HG03175 (cell line): Measurements from ENCODE around the gene TTC9B.
A peak's percentile ranks its signal among the peaks of the same experiment; 100 is the strongest.

Source experiments
- ATAC-seq: cut with Tn5 transposase; IDR thresholded peaks from one replicate; pipeline ENCODE4 v1.9.1; 2021; ENCODE audit warnings: mild to moderate bottlenecking, moderate library complexity; ENCODE audit not compliant: unreplicated experiment

Gene TTC9B

GRCh38 chr19:40216777-40217026, 1.5 kb downstream of the TTC9B start:
- ATAC-seq: no peak

GRCh38 chr19:40216013-40216776, 2.0 kb downstream of the TTC9B start:
- no peak for ATAC-seq

DNA sequence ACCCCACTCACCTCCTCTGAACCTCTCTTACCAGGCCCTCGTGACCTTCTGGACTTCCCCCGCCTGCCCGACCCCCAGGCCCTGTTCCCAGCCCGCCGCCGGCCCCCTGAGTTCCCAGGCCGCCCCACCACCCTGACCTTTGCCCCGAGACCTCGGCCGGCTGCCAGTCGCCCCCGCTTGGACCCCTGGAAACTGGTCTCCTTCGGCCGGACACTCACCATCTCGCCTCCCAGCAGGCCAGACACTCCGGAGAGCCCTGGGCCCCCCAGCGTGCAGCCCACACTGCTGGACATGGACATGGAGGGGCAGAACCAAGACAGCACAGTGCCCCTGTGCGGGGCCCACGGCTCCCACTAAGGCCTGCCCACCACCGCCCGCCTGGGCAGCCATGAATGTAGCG, 3.2 kb downstream of the TTC9B start:
- ATAC-seq: no peak

DNA sequence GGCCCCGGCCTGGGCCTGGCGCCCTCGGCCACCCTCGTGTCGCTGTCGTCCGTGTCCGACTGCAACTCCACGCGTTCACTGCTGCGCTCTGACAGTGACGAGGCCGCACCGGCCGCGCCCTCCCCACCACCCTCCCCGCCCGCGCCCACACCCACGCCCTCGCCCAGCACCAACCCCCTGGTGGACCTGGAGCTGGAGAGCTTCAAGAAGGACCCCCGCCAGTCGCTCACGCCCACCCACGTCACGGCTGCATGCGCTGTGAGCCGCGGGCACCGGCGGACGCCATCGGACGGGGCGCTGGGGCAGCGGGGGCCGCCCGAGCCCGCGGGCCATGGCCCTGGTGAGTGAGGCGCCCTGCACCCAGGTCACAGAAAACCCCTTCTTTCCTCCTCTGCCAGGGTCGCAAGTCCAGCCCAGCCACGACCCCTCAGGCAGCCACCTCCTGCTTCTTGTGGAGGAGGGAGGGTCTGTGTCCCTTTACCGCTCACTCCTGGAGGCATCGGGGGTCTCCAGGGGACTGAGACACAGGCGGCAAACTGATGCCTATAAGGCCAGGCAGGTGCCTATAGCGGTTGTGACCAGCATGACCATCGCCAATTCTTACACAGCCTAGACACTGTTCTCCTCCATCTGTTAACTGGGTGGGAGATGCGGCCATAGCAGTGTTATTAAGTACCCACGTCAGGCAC, 4.2 kb downstream of the TTC9B start:
- ATAC-seq: no peak

- ATAC-seq: no peak
These were observed 4.8 kb downstream of the TTC9B start for GRCh38 chr19:40213251-40213829.

GRCh38 chr19:40210889-40211288, 7.3 kb downstream of the TTC9B start:
- ATAC-seq: no peak

DNA sequence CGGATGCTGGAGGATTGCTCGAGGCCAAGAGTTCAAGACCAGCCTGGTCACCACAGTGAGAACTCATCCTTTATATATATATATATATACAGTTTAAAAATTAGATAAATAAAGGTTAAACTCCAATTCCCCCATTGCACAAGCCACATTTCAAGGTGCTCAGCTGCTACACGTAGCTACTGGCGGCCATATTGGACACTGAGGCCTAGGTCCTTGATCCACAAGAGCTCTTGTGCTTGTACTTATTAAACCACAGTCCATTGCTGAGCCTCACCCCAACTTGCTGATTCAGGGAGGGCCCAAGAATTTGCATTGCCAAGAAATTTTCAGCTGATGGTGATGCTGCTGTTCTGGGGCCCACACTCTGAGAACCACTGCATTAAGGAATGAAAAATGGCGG, 9.6 kb downstream of the TTC9B start:
- ATAC-seq: no peak

DNA sequence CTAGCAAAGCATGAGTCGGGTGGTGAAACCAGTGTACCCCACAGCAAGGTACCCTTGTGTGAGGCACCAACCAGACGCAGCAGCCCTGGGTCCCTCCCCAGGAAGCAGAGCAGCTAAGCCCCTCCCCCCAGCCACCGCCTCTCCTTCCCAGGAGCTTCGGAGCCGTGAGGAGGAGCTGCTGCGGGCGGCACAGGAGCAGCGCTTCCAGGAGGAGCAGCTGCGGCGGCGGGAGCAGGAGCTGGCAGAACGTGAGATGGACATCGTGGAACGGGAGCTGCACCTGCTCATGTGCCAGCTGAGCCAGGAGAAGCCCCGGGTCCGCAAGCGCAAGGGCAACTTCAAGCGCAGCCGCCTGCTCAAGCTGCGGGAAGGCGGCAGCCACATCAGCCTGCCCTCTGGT, 12.4 kb downstream of the TTC9B start:
- ATAC-seq: no peak

DNA sequence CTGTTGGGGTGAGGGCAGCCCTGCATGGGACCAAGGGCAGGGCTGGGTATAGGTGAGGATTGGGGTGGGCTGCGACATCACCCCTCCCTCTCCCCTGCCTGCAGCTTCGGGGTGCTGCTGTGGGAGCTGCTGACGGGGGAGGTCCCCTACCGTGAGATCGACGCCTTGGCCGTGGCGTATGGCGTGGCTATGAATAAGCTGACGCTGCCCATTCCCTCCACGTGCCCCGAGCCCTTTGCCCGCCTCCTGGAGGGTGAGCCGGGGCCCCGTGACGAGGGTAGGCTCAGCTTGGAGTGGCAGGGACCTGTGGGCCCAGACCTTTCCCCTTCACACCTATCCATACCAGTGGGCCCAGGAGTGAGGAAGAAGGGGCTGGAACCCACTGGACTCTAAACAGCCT, 13.8 kb downstream of the TTC9B start:
- ATAC-seq: no peak

DNA sequence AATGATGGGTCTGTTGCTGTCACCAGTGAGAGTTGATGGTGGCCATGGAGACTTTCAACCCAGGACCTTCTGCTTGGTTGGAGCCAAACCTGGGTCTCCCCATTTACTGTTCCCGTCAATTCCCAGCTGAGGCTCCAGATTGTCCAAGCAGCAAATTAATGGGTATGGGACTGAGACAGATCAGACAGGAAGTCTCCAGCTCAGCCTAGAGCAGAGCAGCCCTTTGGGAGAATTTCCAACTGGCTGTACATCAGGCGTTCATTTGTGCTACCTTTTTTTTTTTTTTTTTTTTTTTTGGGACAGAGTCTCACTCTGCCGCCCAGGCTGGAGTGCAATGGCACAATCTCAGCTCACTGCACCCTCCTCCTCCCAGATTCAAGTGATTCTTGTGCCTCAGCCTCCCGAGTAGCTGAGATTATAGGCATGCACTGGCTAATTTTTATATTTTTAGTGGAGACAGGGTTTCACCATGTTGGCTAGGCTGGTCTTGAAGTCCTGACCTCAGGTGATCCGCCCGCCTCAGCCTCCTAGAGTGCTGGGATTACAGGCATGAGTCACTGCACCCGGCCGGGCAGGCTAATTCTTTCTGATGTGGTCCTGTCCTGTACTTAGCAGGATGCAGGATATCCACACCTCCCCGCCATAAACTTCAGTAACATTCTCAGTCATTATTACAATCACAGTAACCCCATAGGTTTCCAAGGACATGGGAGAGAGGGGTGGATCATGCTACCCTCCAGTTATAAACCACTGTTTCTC, 17.7 kb downstream of the TTC9B start:
- no peak for ATAC-seq

- no peak for ATAC-seq
These were observed 19.8 kb downstream of the TTC9B start for GRCh38 chr19:40198272-40198990.

DNA sequence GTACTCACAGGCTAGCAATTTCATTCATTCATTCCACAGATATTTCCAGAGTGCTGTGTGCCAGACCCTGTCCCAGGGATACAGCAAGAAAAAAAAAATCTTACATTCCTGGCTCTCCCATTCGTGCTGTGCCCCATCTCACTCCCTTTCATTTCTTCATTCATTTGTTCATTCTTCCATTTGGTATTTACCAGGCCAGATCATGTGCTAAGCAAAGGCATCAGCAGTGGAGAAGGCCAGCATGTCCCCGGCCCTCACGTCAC, 24.7 kb downstream of the TTC9B start:
- ATAC-seq: no peak

DNA sequence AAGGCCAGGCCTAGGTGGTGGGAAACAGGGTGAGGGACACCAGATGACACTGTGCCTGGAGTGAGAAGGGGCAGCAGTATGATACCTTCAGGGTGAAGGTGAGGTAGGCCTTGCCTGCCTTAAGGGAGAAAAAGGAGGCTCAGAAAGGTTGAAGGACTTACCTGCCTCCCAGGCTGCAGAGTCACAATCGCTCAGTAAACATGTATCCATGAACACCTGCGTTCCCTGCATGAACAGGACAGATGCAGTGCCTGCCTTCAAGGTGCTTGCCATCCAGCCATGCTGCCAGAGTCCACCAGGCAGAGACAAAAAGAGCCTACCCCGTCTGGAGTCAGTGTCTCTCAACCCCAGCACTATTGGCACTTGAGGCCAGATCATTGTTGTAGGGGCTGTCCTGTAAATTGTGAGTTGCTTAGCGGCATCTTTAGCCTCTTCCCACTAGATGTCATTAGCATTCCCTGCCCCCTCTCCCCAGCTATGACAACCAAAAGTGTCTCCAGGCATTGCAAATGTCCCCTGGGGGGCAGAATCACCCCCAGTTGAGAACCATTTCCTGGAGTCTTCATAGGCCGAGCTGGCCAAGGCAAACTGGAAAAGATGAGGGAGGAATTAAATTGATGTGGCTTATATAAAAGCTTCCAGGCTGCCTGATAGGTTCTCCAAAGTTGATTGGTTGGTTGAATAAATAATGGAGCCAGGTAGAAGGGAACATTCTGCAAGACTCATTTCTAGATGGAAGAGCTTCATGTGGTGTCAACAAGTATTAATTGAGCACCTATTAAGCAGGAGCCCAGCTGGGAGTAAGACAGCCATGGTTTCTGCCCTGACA, 25.2 kb downstream of the TTC9B start:
- ATAC-seq: no peak

- peak; percentile 2 for ATAC-seq
These were observed 26.1 kb downstream of the TTC9B start for GRCh38 chr19:40191836-40192646.

- ATAC-seq: peak; percentile 76
These were observed 27.0 kb downstream of the TTC9B start, which contains the start of gene MAP3K10 for GRCh38 chr19:40190891-40191835. MAP3K10 (plus strand) TSS chr19:40191426; CDS start chr19:40192032, 606 bp downstream.

DNA sequence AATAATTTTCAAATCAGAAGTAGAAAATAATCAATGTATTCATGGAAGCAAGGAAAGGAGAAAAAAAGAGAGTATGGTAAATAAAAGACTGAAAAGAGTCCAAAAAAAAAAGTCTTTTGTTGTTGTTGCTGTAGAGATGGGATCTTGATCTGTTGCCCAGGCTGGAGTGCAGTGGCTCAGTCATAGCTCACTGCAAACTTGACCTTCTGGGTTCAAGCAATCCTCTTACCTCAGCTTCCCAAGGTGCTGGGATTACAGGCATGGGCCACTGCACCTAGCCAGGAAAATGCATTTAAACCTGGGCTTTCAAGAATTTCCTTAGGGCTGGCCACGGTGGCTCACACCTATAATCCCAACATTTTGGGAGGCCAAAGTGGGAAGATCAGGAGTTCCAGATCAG, 33.9 kb downstream of the TTC9B start:
- ATAC-seq: no peak

GRCh38 chr19:40178756-40179155, 39.4 kb downstream of the TTC9B start:
- no peak for ATAC-seq

GRCh38 chr19:40177286-40178070, 40.7 kb downstream of the TTC9B start:
- ATAC-seq: no peak
